Nephron progenitor cell (in vitro differentiated cells): ENCODE data around the gene ANKRD33.

Experiments
- DNase-seq: peaks from one replicate; pipeline ENCODE4 v3.0.0; 2021
- H3K27ac Mint-ChIP-seq: 2 replicates; pipeline ENCODE4 v1.8.0; 2021; ENCODE audit warnings: mild to moderate bottlenecking, moderate library complexity, mixed read lengths
- H3K27me3 Mint-ChIP-seq: 2 replicates; pipeline ENCODE4 v1.8.0; 2021; ENCODE audit warnings: mild to moderate bottlenecking, low read depth, mixed read lengths; ENCODE audit not compliant: poor library complexity
- H3K36me3 Mint-ChIP-seq: 2 replicates; pipeline ENCODE4 v1.8.0; 2021; ENCODE audit warnings: low read depth, mixed read lengths
- H3K4me1 Mint-ChIP-seq: 2 replicates; pipeline ENCODE4 v1.8.0; 2021; ENCODE audit warnings: mixed read lengths
- H3K4me3 Mint-ChIP-seq: 2 replicates; pipeline ENCODE4 v1.8.0; 2021; ENCODE audit warnings: mild to moderate bottlenecking, moderate library complexity, mixed read lengths
- H3K9me3 Mint-ChIP-seq: 2 replicates; pipeline ENCODE4 v1.8.0; 2021; ENCODE audit warnings: mild to moderate bottlenecking, moderate library complexity, mixed read lengths
- TF ChIP-seq, protein P1 (sequence below): fragments of 200-600 bp; sonication (generic); IDR thresholded peaks from 2 replicates; pipeline ENCODE4 v1.5.0; 2021; ENCODE audit warnings: antibody characterized with exemption

The ANKRD33 gene

GRCh38 chr12:51934080-51934479 is 46.2 kb downstream of the ANKRD33 start:
- peaks cover 25% of the 10 kb centered on the region for H3K27me3 Mint-ChIP-seq

GRCh38 chr12:51937926-51938325 is 50.0 kb downstream of the ANKRD33 start:
- no peak for DNase-seq
- H3K9me3 Mint-ChIP-seq: no peaks in the 10 kb centered on the region
- H3K4me3 Mint-ChIP-seq: no peak overlapping the region
- no peak overlapping the region for H3K27ac Mint-ChIP-seq
- H3K27me3 Mint-ChIP-seq: peaks cover 24% of the 10 kb centered on the region
- H3K4me1 Mint-ChIP-seq: peaks cover 31% of the 10 kb centered on the region
- TF ChIP-seq, protein P1, sequence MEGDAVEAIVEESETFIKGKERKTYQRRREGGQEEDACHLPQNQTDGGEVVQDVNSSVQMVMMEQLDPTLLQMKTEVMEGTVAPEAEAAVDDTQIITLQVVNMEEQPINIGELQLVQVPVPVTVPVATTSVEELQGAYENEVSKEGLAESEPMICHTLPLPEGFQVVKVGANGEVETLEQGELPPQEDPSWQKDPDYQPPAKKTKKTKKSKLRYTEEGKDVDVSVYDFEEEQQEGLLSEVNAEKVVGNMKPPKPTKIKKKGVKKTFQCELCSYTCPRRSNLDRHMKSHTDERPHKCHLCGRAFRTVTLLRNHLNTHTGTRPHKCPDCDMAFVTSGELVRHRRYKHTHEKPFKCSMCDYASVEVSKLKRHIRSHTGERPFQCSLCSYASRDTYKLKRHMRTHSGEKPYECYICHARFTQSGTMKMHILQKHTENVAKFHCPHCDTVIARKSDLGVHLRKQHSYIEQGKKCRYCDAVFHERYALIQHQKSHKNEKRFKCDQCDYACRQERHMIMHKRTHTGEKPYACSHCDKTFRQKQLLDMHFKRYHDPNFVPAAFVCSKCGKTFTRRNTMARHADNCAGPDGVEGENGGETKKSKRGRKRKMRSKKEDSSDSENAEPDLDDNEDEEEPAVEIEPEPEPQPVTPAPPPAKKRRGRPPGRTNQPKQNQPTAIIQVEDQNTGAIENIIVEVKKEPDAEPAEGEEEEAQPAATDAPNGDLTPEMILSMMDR: no peak
- no peaks in the 10 kb centered on the region for H3K36me3 Mint-ChIP-seq

More at GRCh38 chr12:51934080-51934479, 46.2 kb downstream of the ANKRD33 start:
- no peak for DNase-seq
- no peaks in the 10 kb centered on the region for H3K36me3 Mint-ChIP-seq
- H3K27ac Mint-ChIP-seq: no peak overlapping the region
- peaks cover 7% of the 10 kb centered on the region for H3K4me1 Mint-ChIP-seq
- H3K4me3 Mint-ChIP-seq: no peak overlapping the region
- no peaks in the 10 kb centered on the region for H3K9me3 Mint-ChIP-seq
- TF ChIP-seq, protein P1: no peak

DNA sequence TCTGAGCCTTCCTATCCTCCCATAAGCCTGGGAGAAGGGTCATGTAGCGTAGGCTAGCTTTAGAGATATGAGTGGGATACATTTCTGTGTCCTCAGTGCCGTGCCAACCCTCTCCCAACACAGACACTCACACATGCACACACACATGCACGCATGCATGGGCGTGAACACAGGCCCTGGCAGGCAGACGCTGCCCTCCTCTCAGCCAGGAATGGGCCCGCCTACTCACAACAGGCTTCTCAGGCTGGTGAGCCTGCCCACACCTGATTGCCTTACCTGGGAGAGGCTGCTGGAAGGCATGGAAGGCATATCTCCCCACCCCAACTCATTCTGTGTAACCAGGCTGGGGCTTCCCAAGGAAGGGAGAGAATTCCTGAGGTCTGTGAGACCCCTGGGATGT is 50.8 kb downstream of the ANKRD33 start:
- Mint-ChIP-seq H3K27ac (no peak overlapping the region), H3K27me3 (peaks cover 19% of the 10 kb centered on the region), H3K4me3 (no peak overlapping the region), H3K36me3 (no peaks in the 10 kb centered on the region), H3K9me3 (peaks cover 6% of the 10 kb centered on the region), H3K4me1 (peaks cover 31% of the 10 kb centered on the region)
- TF ChIP-seq, protein P1: no peak
- no peak for DNase-seq

- H3K36me3 Mint-ChIP-seq: peaks cover 8% of the 10 kb centered on the region
- H3K4me1 Mint-ChIP-seq: peaks cover 24% of the 10 kb centered on the region
- no peak overlapping the region for H3K27ac Mint-ChIP-seq
- DNase-seq: no peak
- TF ChIP-seq, protein P1: no peak
- no peak overlapping the region for H3K4me3 Mint-ChIP-seq
- H3K27me3 Mint-ChIP-seq: peaks cover 15% of the 10 kb centered on the region
- H3K9me3 Mint-ChIP-seq: peaks cover 30% of the 10 kb centered on the region
Observed at GRCh38 chr12:51941011-51941581, 53.2 kb downstream of the ANKRD33 start.
